HepG2 (cell line): Measurements from ENCODE around the gene DUS1L. TPM values are rescaled to one million over a fixed set of nuclear protein-coding genes. Genes with fewer than 3 reads are reported as not detected.
A peak's percentile ranks its signal among the peaks of the same experiment; 100 is the strongest.

Experiments
- E2F5 ChIP-seq: sonication (generic); formaldehyde crosslinking; conservative IDR thresholded peaks from 2 replicates; pipeline ENCODE4 v1.4.0; 2020; ENCODE audit warnings: missing genetic modification reagents
- KLF6 ChIP-seq: IDR thresholded peaks from 2 replicates; pipeline ENCODE4 v1.8.0; 2016; ENCODE audit warnings: missing biosample characterization, missing genetic modification reagents
- KMT2A ChIP-seq: sonication (generic); formaldehyde crosslinking; IDR thresholded peaks from 2 replicates; pipeline ENCODE4 v1.4.0; 2020; ENCODE audit warnings: missing genetic modification reagents
- MLX ChIP-seq: IDR thresholded peaks from 2 replicates; pipeline ENCODE4 v1.6.1; 2016
- NFIB ChIP-seq: sonication (generic); formaldehyde crosslinking; IDR thresholded peaks from 2 replicates; pipeline ENCODE4 v1.9.0; 2021; ENCODE audit warnings: missing genetic modification reagents, mild to moderate bottlenecking, borderline replicate concordance
- PHF20 ChIP-seq: sonication (generic); formaldehyde crosslinking; IDR thresholded peaks from 2 replicates; pipeline ENCODE4 v1.5.0; 2020; ENCODE audit warnings: mild to moderate bottlenecking, missing genetic modification reagents
- PHF8 ChIP-seq: sonication (generic); formaldehyde crosslinking; IDR thresholded peaks from 2 replicates; pipeline ENCODE4 v1.5.0; 2020; ENCODE audit warnings: missing genetic modification reagents
- RBAK ChIP-seq: sonication (generic); formaldehyde crosslinking; IDR thresholded peaks from 2 replicates; pipeline ENCODE4 v1.5.1; 2020; ENCODE audit warnings: mild to moderate bottlenecking, missing genetic modification reagents
- REL ChIP-seq: sonication (generic); formaldehyde crosslinking; conservative IDR thresholded peaks from 2 replicates; pipeline ENCODE4 v1.8.0; 2022; ENCODE audit warnings: mild to moderate bottlenecking, missing genetic modification reagents, moderate library complexity
- TCF12 ChIP-seq, 2 experiments: fragments of 450-650 bp in 1 of 2; sonication (generic) in 1 of 2; formaldehyde crosslinking in 1 of 2; IDR thresholded peaks; 2 replicates each; pipeline versions ENCODE4 v1.6.1 to v1.8.0; 2017 to 2022; ENCODE audit warnings: antibody characterized with exemption in 1 of 2, mild to moderate bottlenecking in 1 of 2, missing genetic modification reagents in 1 of 2, moderate library complexity in 1 of 2
- TCF7 ChIP-seq: sonication (generic); IDR thresholded peaks from 2 replicates; pipeline ENCODE4 v1.6.1; 2016; ENCODE audit warnings: antibody characterized with exemption, low read depth
- TMF1 ChIP-seq: sonication (generic); formaldehyde crosslinking; IDR thresholded peaks from 2 replicates; pipeline ENCODE4 v1.8.1; 2022; ENCODE audit warnings: low read depth, missing genetic modification reagents
- TRAFD1 ChIP-seq: sonication (generic); formaldehyde crosslinking; IDR thresholded peaks from 2 replicates; pipeline ENCODE4 v1.5.1; 2020; ENCODE audit warnings: missing genetic modification reagents, mild to moderate bottlenecking, borderline replicate concordance
- ZNF10 ChIP-seq: sonication (generic); formaldehyde crosslinking; IDR thresholded peaks from 2 replicates; pipeline ENCODE4 v1.4.0; 2020; ENCODE audit warnings: mild to moderate bottlenecking, low read depth, missing genetic modification reagents, borderline replicate concordance
- ZNF3 ChIP-seq: IDR thresholded peaks from 2 replicates; pipeline ENCODE4 v1.7.0; 2017; ENCODE audit warnings: inconsistent platforms
- ZNF512 ChIP-seq: sonication (generic); formaldehyde crosslinking; IDR thresholded peaks from 2 replicates; pipeline ENCODE4 v1.4.0; 2020; ENCODE audit warnings: mild to moderate bottlenecking, missing genetic modification reagents
- ZNF569 ChIP-seq: sonication (generic); formaldehyde crosslinking; IDR thresholded peaks from 2 replicates; pipeline ENCODE4 v1.5.0; 2020; ENCODE audit warnings: mild to moderate bottlenecking, missing genetic modification reagents, moderate library complexity, borderline replicate concordance
- ZNF678 ChIP-seq: sonication (generic); formaldehyde crosslinking; IDR thresholded peaks from 2 replicates; pipeline ENCODE4 v1.4.0; 2020; ENCODE audit warnings: mild to moderate bottlenecking, missing genetic modification reagents
- ZNF784 ChIP-seq: sonication (generic); formaldehyde crosslinking; IDR thresholded peaks from 2 replicates; pipeline ENCODE4 v1.5.1; 2020; ENCODE audit warnings: missing genetic modification reagents, mild to moderate bottlenecking, borderline replicate concordance
- ZNF879 ChIP-seq: sonication (generic); formaldehyde crosslinking; IDR thresholded peaks from 2 replicates; pipeline ENCODE4 v1.8.1; 2023; ENCODE audit warnings: missing genetic modification reagents
- ZSCAN12 ChIP-seq: sonication (generic); formaldehyde crosslinking; IDR thresholded peaks from 2 replicates; pipeline ENCODE4 v1.9.0; 2021; ENCODE audit warnings: mild to moderate bottlenecking, missing genetic modification reagents
- ZSCAN25 ChIP-seq: sonication (generic); formaldehyde crosslinking; IDR thresholded peaks from 2 replicates; pipeline ENCODE4 v1.8.0; 2022; ENCODE audit warnings: mild to moderate bottlenecking, missing genetic modification reagents
- polyA plus RNA-seq, 8 experiments: library from polyadenylated mRNA; depleted of rRNA in 3 of 8; stranded (reverse) in 7 of 8; unstranded in 1 of 8; fragments of >200 nt; fragmentation: Illumina TruSeq in 4 of 8; extraction: Trizol in 4 of 8; gene quantifications; 2 replicates each; pipeline versions ENCODE4 v1.2.1 to v1.2.3, GENCODE V29; 2011 to 2016; ENCODE audit warnings: low read depth in 4 of 8, missing spikeins in 1 of 8, mixed read lengths in 1 of 8; ENCODE audit not compliant: insufficient read depth in 1 of 8
- total RNA-seq, 5 experiments: library from RNA; depleted of rRNA; stranded (reverse); fragments of >200 nt; fragmentation: Illumina TruSeq; extraction: Trizol; gene quantifications; 2 replicates each; pipeline ENCODE4 v1.2.3, GENCODE V29; 2016; ENCODE audit warnings: low read depth in 1 of 5

The DUS1L gene
- total and polyA plus RNA-seq, 2 of the 13 experiments (the other 11 are each of a cell fraction or from before 2014, with no cell fraction given) = 81.0 to 109 TPM

- TF ChIP-seq KMT2A = 0 out of 2 replicates have a peak, but pooled peaks have one; percentile 47
- TF ChIP-seq E2F5 (CRISPR knock-in tag) = peak; percentile 9; the same call in 1 of the 2 replicates
- TF ChIP-seq ZNF10 (CRISPR knock-in tag) = 0 out of 2 replicates have a peak, but pooled peaks have one; percentile 64
- peak; percentile 90 for TF ChIP-seq ZSCAN25 (CRISPR knock-in tag)
- TF ChIP-seq ZNF569 (CRISPR knock-in tag) = no peak
- peak; percentile 52; the same call in 1 of the 2 replicates for TF ChIP-seq ZNF512 (CRISPR knock-in tag)
- TF ChIP-seq MLX (CRISPR knock-in tag) = no peak
- peak; percentile 86 for TF ChIP-seq PHF20
- peak; percentile 55; the same call in 1 of the 2 replicates for TF ChIP-seq REL (CRISPR knock-in tag)
- TF ChIP-seq KLF6 (CRISPR knock-in tag) = peak; percentile 80; the same call in 1 of the 2 replicates
- no peak for TF ChIP-seq TCF12 (IDR thresholded peaks at IDR 0.05)
- TF ChIP-seq TCF12 (CRISPR knock-in tag; IDR thresholded peaks at IDR 0.05) = peak; percentile 60; the same call in 1 of the 2 replicates
- TF ChIP-seq ZNF3 (CRISPR knock-in tag) = no peak
- peak; percentile 89; the same call in 1 of the 2 replicates for TF ChIP-seq TMF1 (CRISPR knock-in tag)
- TF ChIP-seq ZSCAN12 = 0 out of 2 replicates have a peak, but pooled peaks have one; percentile 72
- TF ChIP-seq PHF8 (CRISPR knock-in tag) = peak; percentile 96
- no peak for TF ChIP-seq ZNF879
- TF ChIP-seq NFIB (CRISPR knock-in tag) = no peak
- no peak for TF ChIP-seq TCF7
- TF ChIP-seq TRAFD1 (CRISPR knock-in tag) = no peak
- TF ChIP-seq RBAK (CRISPR knock-in tag) = no peak
- no peak for TF ChIP-seq ZNF784 (CRISPR knock-in tag)
- TF ChIP-seq ZNF678 (CRISPR knock-in tag) = no peak
These were observed 40.5 kb upstream of the DUS1L start (continued) for GRCh38 chr17:82105882-82106687.
